Gastrocnemius medialis (tissue), 4 donors: ENCODE data around the gene ZNF23. TPM values are rescaled to one million over a fixed set of nuclear protein-coding genes. Genes with fewer than 3 reads are reported as not detected.

Experiments
- ATAC-seq, 2 donors: fragments of 150-250 bp; one replicate each; pipeline ENCODE4 v1.9.1; 2016
- DNase-seq, 2 donors: peaks; one replicate each; pipeline ENCODE4 v3.0.0-alpha.2; 2019
- H3K27ac ChIP-seq, 4 donors: fragments of 200-600 bp; sonication (generic); 1 replicate in 1 of 4; 2 replicates in 3 of 4; pipeline ENCODE4 v1.5.1; 2016 to 2018; ENCODE audit warnings: mild to moderate bottlenecking in 2 of 4, moderate library complexity in 1 of 4
- H3K27me3 ChIP-seq, 3 donors: fragments of 200-600 bp; sonication (generic) in 2 of 3; 1 replicate in 1 of 3; 2 replicates in 2 of 3; pipeline versions ENCODE4 v1.5.1 to v1.6.0; 2016 to 2019; ENCODE audit warnings: mild to moderate bottlenecking in 1 of 3, moderate library complexity in 1 of 3
- H3K36me3 ChIP-seq, 2 donors: fragments of 200-600 bp; sonication (generic) in 1 of 2; one replicate each; pipeline ENCODE4 v1.5.1; 2017 to 2018
- H3K4me1 ChIP-seq, 2 donors: fragments of 200-600 bp; sonication (generic) in 1 of 2; one replicate each; pipeline ENCODE4 v1.5.1; 2016 to 2017; ENCODE audit warnings: mild to moderate bottlenecking in 2 of 2
- H3K4me3 ChIP-seq, 4 donors: fragments of 200-600 bp; sonication (generic) in 3 of 4; 1 replicate in 1 of 4; 2 replicates in 3 of 4; pipeline ENCODE4 v1.5.1; 2016 to 2019; ENCODE audit warnings: mild to moderate bottlenecking in 2 of 4
- H3K9me3 ChIP-seq, 3 donors: fragments of 200-600 bp; sonication (generic) in 2 of 3; 1 replicate in 1 of 3; 2 replicates in 2 of 3; pipeline ENCODE4 v1.5.1; 2016 to 2019
- CTCF ChIP-seq, 5 experiments: fragments of 450-650 bp in 3 of 5; fragments of 200-600 bp in 2 of 5; sonication (generic) in 2 of 5; IDR thresholded peaks in 4 of 5; conservative IDR thresholded peaks in 1 of 5; 1 replicate in 4 of 5; 2 replicates in 1 of 5; pipeline ENCODE4 v1.5.1; 2016 to 2019; ENCODE audit warnings: antibody characterized with exemption in 5 of 5, mild to moderate bottlenecking in 3 of 5, moderate library complexity in 3 of 5
- POLR2A ChIP-seq, 2 donors: fragments of 450-650 bp; IDR thresholded peaks; one replicate each; pipeline ENCODE4 v1.6.1; 2017; ENCODE audit warnings: antibody characterized with exemption in 2 of 2, mild to moderate bottlenecking in 2 of 2, moderate library complexity in 2 of 2
- in situ Hi-C, 4 donors: fragments of 200-750 bp; cut with MboI; loops; one replicate each; pipeline versions ENCODE4 v1.15.0 to v1.8.0; 2017; ENCODE audit warnings: low sequenced_read_pairs in 4 of 4
- intact Hi-C: fragments of 100-400 bp; cut with DNase I; formaldehyde crosslinking; loops from one replicate; pipeline ENCODE4 v1.15.1; 2023; ENCODE audit warnings: low total_unique reads
- total RNA-seq, 4 donors: library from RNA; depleted of rRNA; stranded (reverse); fragments of >200 nt; gene quantifications; one replicate each; pipeline versions ENCODE4 v1.1.0 to v1.2.3, GENCODE V29; 2016

ZNF23 gene
- total RNA-seq, 4 donors from 2014 or later: 3.6 to 5.6 (median 4.7) TPM

GRCh38 chr16:71476457-71477124, 14.5 kb upstream of the ZNF23 start:
- ATAC-seq (no peak), DNase-seq (no peak)
- intact Hi-C loops (no loop called here), in situ Hi-C loops (no loop called here)
- TF ChIP-seq CTCF (IDR thresholded peaks at IDR 0.05 in 4 of 5, conservative IDR thresholded peaks at IDR 0.05 in 1 of 5) (no peak), POLR2A (IDR thresholded peaks at IDR 0.05) (no peak)
- no peaks in the 10 kb centered on the region for H3K9me3 ChIP-seq
- no peaks in the 10 kb centered on the region for H3K4me1 ChIP-seq
- H3K36me3 ChIP-seq: peaks cover 0 to 47% of the 10 kb centered on the region in 2 donors
- no peak overlapping the region for H3K27ac ChIP-seq
- H3K4me3 ChIP-seq: no peak overlapping the region
- no peaks in the 10 kb centered on the region for H3K27me3 ChIP-seq

GRCh38 chr16:71474864-71475263, 12.8 kb upstream of the ZNF23 start:
- in situ Hi-C loops (no loop called here), intact Hi-C loops (no loop called here)
- H3K9me3 ChIP-seq: no peaks in the 10 kb centered on the region
- H3K27ac ChIP-seq: no peak overlapping the region
- no peaks in the 10 kb centered on the region for H3K27me3 ChIP-seq
- TF ChIP-seq POLR2A (IDR thresholded peaks at IDR 0.05) (no peak), CTCF (IDR thresholded peaks at IDR 0.05 in 4 of 5, conservative IDR thresholded peaks at IDR 0.05 in 1 of 5) (no peak)
- peaks cover 0 to 45% of the 10 kb centered on the region in 2 donors for H3K36me3 ChIP-seq
- H3K4me1 ChIP-seq: no peaks in the 10 kb centered on the region
- H3K4me3 ChIP-seq: no peak overlapping the region
- ATAC-seq (no peak), DNase-seq (no peak)

GRCh38 chr16:71473891-71474290, 11.8 kb upstream of the ZNF23 start:
- Histone ChIP-seq H3K27me3 (no peaks in the 10 kb centered on the region), H3K36me3 (peaks cover 0 to 44% of the 10 kb centered on the region in 2 donors)
- TF ChIP-seq CTCF (IDR thresholded peaks at IDR 0.05 in 4 of 5, conservative IDR thresholded peaks at IDR 0.05 in 1 of 5) (no peak), POLR2A (IDR thresholded peaks at IDR 0.05) (no peak)

GRCh38 chr16:71472931-71473330, 10.9 kb upstream of the ZNF23 start:
- intact Hi-C loops (no loop called here), in situ Hi-C loops (no loop called here)

More at GRCh38 chr16:71473891-71474290, 11.8 kb upstream of the ZNF23 start:
- intact Hi-C loops (no loop called here), in situ Hi-C loops (no loop called here)
- Histone ChIP-seq H3K4me1 (no peaks in the 10 kb centered on the region), H3K9me3 (no peaks in the 10 kb centered on the region), H3K27ac (no peak overlapping the region), H3K4me3 (no peak overlapping the region)
- ATAC-seq (no peak), DNase-seq (no peak)

More at GRCh38 chr16:71472931-71473330, 10.9 kb upstream of the ZNF23 start:
- H3K4me1 ChIP-seq: no peaks in the 10 kb centered on the region
- H3K36me3 ChIP-seq: peaks cover 0 to 34% of the 10 kb centered on the region in 2 donors
- no peaks in the 10 kb centered on the region for H3K9me3 ChIP-seq
- TF ChIP-seq POLR2A (IDR thresholded peaks at IDR 0.05) (no peak), CTCF (IDR thresholded peaks at IDR 0.05 in 4 of 5, conservative IDR thresholded peaks at IDR 0.05 in 1 of 5) (no peak)
- H3K27ac ChIP-seq: no peak overlapping the region
- no peaks in the 10 kb centered on the region for H3K27me3 ChIP-seq
- ATAC-seq (no peak), DNase-seq (no peak)
- H3K4me3 ChIP-seq: no peak overlapping the region
